ENCODE data around the gene CD247.

The CD247 gene

DNA sequence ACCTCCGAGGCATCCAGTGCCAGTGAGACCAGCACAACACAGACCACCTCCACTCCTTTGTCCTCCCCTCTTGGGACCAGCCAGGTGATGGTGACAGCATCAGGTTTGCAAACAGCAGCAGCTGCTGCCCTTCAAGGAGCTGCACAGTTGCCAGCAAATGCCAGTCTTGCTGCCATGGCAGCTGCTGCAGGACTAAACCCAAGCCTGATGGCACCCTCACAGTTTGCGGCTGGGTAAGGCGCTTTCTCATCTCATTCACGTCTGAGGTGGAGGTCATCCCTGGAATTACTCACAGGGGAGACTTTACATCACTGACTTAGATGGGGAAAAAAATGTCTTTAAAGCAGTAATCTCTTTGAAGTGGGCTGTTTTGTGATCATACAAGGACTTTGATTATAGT lies 106.3 kb downstream of the CD247 start:
- Histone ChIP-seq H3K36me3 (ENCODE audit: insufficient read depth, low read length) (peaks cover 46% of the 10 kb centered on the region), H3K9ac (ENCODE audit: low read length) (no peak overlapping the region), H3K9me3 (ENCODE audit: low read length) (no peaks in the 10 kb centered on the region), H3K27ac (ENCODE audit: low read depth, low read length) (no peak overlapping the region), H3K27me3 (ENCODE audit: control insufficient read depth in 1 of 2, insufficient read depth in 2 of 2, low read length in 2 of 2) (no peaks in the 10 kb centered on the region), H3K4me1 (ENCODE audit: insufficient read depth, low read length) (no peaks in the 10 kb centered on the region), H3K4me3 (ENCODE audit: low read depth in 1 of 2, low read length in 2 of 2) (no peak overlapping the region)

DNA sequence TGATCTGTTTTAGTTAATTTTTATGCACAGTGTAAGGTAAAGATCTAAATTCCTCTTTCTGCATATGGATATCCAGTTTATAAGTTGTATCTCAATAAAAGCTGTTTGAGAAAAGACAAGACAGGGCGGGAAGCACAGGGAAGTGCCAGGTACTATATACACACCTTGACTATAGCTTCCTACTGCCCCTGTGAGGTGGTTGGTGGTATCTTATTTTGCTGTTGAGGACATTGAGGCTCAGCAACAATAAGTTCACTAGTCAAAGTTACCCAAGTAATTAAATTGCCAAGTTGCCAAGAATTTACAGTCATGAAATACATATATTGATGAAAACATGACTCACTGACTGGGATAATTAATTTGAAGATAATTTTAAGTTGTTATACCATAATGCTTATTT lies 109.1 kb downstream of the CD247 start:
- no peak overlapping the region for H3K4me3 ChIP-seq (ENCODE audit: low read depth in 1 of 2, low read length in 2 of 2)
- no peaks in the 10 kb centered on the region for H3K9me3 ChIP-seq (ENCODE audit: low read length)
- peaks cover 26% of the 10 kb centered on the region for H3K36me3 ChIP-seq (ENCODE audit: insufficient read depth, low read length)
- H3K9ac ChIP-seq (ENCODE audit: low read length): no peak overlapping the region
- no peaks in the 10 kb centered on the region for H3K4me1 ChIP-seq (ENCODE audit: insufficient read depth, low read length)
- H3K27me3 ChIP-seq (ENCODE audit: control insufficient read depth in 1 of 2, insufficient read depth in 2 of 2, low read length in 2 of 2): no peaks in the 10 kb centered on the region
- H3K27ac ChIP-seq (ENCODE audit: low read depth, low read length): no peak overlapping the region

DNA sequence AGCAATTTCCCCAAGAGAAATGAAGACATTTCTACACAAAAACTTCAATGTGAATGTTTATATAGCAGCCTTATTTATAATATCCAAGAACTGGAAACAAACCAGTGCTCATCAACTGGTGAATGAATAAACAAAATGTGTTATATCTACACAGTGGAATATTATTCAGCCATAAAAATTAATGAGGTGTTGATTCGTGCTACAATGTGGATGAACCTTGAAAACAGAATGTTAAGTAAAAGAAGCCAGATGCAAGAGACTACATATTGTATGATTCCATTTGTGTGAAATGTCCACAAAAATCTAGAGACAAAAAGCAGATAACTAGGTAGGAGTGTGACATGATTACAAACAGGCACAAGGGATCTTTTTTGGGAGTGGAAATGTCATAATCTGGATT lies 110.0 kb downstream of the CD247 start:
- Histone ChIP-seq H3K4me1 (ENCODE audit: insufficient read depth, low read length) (no peaks in the 10 kb centered on the region), H3K9me3 (ENCODE audit: low read length) (no peaks in the 10 kb centered on the region), H3K27ac (ENCODE audit: low read depth, low read length) (no peak overlapping the region), H3K36me3 (ENCODE audit: insufficient read depth, low read length) (peaks cover 26% of the 10 kb centered on the region), H3K4me3 (ENCODE audit: low read depth in 1 of 2, low read length in 2 of 2) (no peak overlapping the region), H3K9ac (ENCODE audit: low read length) (no peak overlapping the region), H3K27me3 (ENCODE audit: control insufficient read depth in 1 of 2, insufficient read depth in 2 of 2, low read length in 2 of 2) (no peaks in the 10 kb centered on the region)

DNA sequence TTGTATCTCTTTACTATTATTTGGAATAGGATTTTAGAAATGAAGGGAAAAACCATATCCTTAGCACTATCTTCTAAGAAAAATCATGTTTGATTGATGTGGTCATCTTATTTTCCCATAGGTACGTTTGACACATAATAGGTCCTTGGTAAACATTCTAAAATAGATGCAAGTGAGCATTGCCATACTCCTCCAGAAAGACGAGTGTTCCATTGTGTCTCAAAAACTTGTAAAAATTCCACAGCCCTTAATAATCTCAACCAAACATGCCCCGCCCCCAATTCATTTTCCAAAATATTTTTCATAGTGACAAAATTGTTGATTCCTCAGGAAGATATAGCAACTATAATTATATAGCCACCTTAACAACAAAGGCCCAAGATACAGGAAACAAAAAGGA lies 113.4 kb downstream of the CD247 start:
- Histone ChIP-seq H3K27ac (ENCODE audit: low read depth, low read length) (no peak overlapping the region), H3K4me3 (ENCODE audit: low read depth in 1 of 2, low read length in 2 of 2) (no peak overlapping the region), H3K4me1 (ENCODE audit: insufficient read depth, low read length) (no peaks in the 10 kb centered on the region), H3K9me3 (ENCODE audit: low read length) (no peaks in the 10 kb centered on the region), H3K27me3 (ENCODE audit: control insufficient read depth in 1 of 2, insufficient read depth in 2 of 2, low read length in 2 of 2) (no peaks in the 10 kb centered on the region), H3K36me3 (ENCODE audit: insufficient read depth, low read length) (peaks cover 7% of the 10 kb centered on the region), H3K9ac (ENCODE audit: low read length) (no peak overlapping the region)

DNA sequence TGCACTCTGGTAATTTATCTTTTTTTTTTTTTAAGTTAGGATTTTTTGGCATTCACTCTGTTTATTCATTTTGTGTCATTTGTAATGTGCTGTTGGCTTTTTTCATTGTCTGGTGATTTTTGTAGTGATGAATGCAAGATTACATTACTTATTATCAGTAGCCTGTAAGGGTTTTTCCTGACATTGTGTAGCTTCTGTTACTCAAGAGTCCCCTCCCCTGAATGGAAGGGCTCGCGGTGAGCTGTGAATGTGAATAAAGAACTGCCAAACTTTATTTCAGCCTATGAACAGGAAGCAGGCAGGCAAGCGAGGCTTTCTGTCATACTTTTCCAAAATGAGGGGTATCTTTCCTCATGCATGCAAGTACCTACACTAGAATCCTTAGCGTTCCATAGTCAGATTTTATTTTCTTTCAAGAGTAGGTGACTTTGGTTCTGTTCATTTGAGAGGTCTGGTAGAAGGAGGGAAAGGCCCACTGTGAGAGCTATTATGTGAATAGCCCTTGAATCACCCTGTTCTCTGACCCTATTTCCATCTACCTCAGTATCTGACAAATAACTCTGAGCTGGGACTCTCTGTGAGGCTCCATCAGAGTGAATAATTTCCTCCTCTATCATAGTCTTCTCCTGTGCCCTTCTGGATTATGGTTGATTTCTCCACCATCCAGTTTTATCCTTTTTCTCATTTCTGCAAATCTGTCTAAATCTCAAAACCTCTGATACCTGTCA lies 114.0 kb downstream of the CD247 start:
- Histone ChIP-seq H3K9me3 (ENCODE audit: low read length) (no peaks in the 10 kb centered on the region), H3K9ac (ENCODE audit: low read length) (no peak overlapping the region), H3K36me3 (ENCODE audit: insufficient read depth, low read length) (peaks cover 7% of the 10 kb centered on the region), H3K27me3 (ENCODE audit: control insufficient read depth in 1 of 2, insufficient read depth in 2 of 2, low read length in 2 of 2) (no peaks in the 10 kb centered on the region), H3K4me3 (ENCODE audit: low read depth in 1 of 2, low read length in 2 of 2) (no peak overlapping the region), H3K4me1 (ENCODE audit: insufficient read depth, low read length) (no peaks in the 10 kb centered on the region), H3K27ac (ENCODE audit: low read depth, low read length) (no peak overlapping the region)

DNA sequence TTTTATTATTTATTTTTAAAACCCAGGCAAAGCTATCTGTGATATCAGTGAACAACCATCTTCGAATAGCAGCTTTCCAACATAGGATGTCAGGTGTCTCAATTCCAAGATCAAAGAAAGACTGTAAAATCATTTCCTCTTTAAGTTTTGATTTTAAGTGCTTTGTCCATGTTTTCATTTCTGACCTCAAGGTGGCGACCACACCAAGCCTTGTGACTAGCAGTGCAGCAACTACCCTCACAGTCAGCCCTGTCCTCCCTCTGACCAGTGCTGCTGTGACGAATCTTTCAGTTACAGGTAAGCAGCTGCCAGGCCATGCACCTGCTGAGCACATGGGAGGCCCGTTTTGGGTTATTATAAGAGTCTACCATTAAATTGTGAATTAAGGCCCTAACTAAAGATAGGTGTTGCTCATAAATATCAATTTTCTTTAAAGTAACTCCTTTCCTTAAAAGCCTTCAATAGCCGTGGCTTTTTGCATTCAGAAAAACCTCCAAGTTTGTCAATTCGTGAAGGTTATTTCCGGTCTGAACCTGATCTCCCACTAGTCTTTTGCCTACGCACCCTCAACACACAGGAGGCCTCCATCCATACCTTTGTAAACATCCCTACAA lies 117.0 kb downstream of the CD247 start:
- Histone ChIP-seq H3K4me1 (ENCODE audit: insufficient read depth, low read length) (no peaks in the 10 kb centered on the region), H3K27me3 (ENCODE audit: control insufficient read depth in 1 of 2, insufficient read depth in 2 of 2, low read length in 2 of 2) (no peaks in the 10 kb centered on the region), H3K9me3 (ENCODE audit: low read length) (no peaks in the 10 kb centered on the region), H3K27ac (ENCODE audit: low read depth, low read length) (no peak overlapping the region), H3K9ac (ENCODE audit: low read length) (no peak overlapping the region), H3K4me3 (ENCODE audit: low read depth in 1 of 2, low read length in 2 of 2) (no peak overlapping the region), H3K36me3 (ENCODE audit: insufficient read depth, low read length) (peaks cover 17% of the 10 kb centered on the region)

DNA sequence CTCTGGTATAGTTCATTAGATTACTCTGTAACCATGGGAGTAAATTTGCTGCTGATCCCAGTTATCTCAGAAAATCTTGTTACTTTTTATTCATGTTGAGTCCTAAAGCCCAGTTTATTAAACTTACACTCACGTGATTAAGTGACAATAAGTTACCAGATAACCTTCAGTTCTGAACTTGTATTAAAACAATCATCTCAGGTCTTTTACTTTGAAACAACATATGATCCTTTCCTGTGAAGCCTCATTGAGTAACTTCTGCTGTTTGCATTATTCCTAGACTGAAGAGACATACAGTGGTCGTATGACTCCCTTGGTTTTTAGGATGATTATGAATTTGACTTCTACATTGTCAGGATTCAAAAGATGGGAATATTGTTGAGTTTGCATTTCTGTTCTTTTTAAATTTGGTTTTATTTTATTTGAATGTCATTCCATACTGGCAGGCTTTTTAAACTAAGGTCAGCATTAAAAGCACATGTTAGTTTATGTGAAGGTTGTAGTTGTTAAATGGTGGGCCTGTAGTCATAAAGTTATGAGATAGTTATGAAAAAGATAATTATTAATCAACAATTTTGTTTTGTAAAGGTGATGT lies 117.9 kb downstream of the CD247 start:
- no peak overlapping the region for H3K4me3 ChIP-seq (ENCODE audit: low read depth in 1 of 2, low read length in 2 of 2)
- no peaks in the 10 kb centered on the region for H3K27me3 ChIP-seq (ENCODE audit: control insufficient read depth in 1 of 2, insufficient read depth in 2 of 2, low read length in 2 of 2)
- no peak overlapping the region for H3K27ac ChIP-seq (ENCODE audit: low read depth, low read length)
- H3K9ac ChIP-seq (ENCODE audit: low read length): no peak overlapping the region
- H3K9me3 ChIP-seq (ENCODE audit: low read length): no peaks in the 10 kb centered on the region
- no peaks in the 10 kb centered on the region for H3K4me1 ChIP-seq (ENCODE audit: insufficient read depth, low read length)
- H3K36me3 ChIP-seq (ENCODE audit: insufficient read depth, low read length): peaks cover 11% of the 10 kb centered on the region

DNA sequence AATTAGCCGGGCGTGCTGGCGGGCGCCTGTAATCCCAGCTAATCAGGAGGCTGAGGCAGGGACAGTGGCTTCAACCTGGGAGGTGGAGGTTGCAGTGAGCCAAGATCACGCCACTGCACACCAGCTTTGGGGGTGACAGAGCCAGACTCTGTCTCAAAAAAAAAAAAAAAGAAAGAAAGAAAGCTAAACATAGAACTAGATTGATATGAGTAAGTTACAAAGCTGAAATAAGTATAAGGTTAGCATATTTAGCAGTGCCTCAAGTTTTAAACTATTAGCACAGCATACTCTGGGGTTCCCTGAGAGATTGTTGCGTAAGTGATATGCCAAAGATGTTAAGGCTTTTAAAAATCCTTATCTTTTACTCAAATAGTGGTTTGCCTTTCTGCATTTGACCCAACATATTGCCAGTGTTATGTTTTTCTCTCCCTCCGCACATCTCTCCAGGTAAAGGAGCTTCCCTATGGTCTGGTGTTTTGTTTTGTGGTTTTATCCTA lies 126.1 kb downstream of the CD247 start:
- Histone ChIP-seq H3K27ac (ENCODE audit: low read depth, low read length) (no peak overlapping the region), H3K4me3 (ENCODE audit: low read depth in 1 of 2, low read length in 2 of 2) (no peak overlapping the region), H3K9me3 (ENCODE audit: low read length) (no peaks in the 10 kb centered on the region), H3K36me3 (ENCODE audit: insufficient read depth, low read length) (peaks cover 6% of the 10 kb centered on the region), H3K27me3 (ENCODE audit: control insufficient read depth in 1 of 2, insufficient read depth in 2 of 2, low read length in 2 of 2) (no peaks in the 10 kb centered on the region), H3K4me1 (ENCODE audit: insufficient read depth, low read length) (no peaks in the 10 kb centered on the region), H3K9ac (ENCODE audit: low read length) (no peak overlapping the region)

DNA sequence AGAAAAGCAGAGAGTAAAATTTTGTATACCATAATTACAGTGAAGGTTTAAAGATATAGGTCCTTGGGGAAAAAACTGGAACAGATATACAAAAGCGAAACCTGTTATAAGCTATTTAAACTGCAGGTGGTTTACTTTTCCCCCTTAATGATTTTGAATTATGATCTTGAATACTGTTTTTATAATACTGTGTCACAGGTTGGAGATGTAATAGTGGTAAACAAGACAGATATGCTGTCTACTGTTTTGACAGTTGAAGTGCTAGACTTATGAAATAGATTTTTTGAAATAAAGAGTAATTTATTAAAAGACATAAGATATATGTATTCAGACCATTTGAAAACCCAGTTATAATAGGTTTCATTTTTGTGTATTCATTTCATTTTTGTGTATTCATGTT lies 129.4 kb downstream of the CD247 start:
- H3K9me3 ChIP-seq (ENCODE audit: low read length): no peaks in the 10 kb centered on the region
- no peak overlapping the region for H3K9ac ChIP-seq (ENCODE audit: low read length)
- H3K27me3 ChIP-seq (ENCODE audit: control insufficient read depth in 1 of 2, insufficient read depth in 2 of 2, low read length in 2 of 2): no peaks in the 10 kb centered on the region
- no peak overlapping the region for H3K4me3 ChIP-seq (ENCODE audit: low read depth in 1 of 2, low read length in 2 of 2)
- H3K4me1 ChIP-seq (ENCODE audit: insufficient read depth, low read length): no peaks in the 10 kb centered on the region
- H3K27ac ChIP-seq (ENCODE audit: low read depth, low read length): no peak overlapping the region
- peaks cover 17% of the 10 kb centered on the region for H3K36me3 ChIP-seq (ENCODE audit: insufficient read depth, low read length)

DNA sequence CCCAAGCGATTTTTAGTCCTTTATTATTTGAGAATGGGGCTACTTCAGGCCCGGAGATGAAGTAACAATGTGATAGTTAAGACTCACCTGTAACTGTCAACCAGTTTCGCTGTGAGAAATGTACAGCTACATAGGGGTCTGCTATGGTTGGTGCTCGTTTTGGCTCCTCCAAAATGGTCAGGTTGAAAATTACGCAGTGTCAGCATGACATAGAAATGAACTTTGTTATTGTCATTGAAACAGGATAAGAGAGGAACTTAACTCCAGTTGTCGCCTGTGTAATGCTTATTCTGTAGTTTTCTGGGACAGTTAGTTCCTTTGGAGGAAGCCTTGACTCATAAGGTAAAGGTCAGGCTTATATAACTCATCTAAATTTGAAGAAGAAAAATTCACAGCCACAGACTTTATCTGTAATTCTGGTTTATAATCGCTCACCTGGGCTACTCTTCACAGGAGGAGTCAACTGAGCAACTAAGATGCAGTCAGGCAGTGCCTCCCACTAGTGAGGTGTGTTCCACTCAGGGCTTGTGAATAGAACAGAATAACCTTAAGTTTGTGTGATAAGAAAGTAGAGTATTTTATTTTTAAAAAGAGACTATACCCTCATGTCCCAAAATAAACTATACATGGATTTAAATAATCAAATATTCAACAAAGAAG lies 130.9 kb downstream of the CD247 start:
- Histone ChIP-seq H3K9ac (ENCODE audit: low read length) (no peak overlapping the region), H3K36me3 (ENCODE audit: insufficient read depth, low read length) (peaks cover 17% of the 10 kb centered on the region), H3K27me3 (ENCODE audit: control insufficient read depth in 1 of 2, insufficient read depth in 2 of 2, low read length in 2 of 2) (no peaks in the 10 kb centered on the region), H3K27ac (ENCODE audit: low read depth, low read length) (no peak overlapping the region), H3K4me1 (ENCODE audit: insufficient read depth, low read length) (no peaks in the 10 kb centered on the region), H3K4me3 (ENCODE audit: low read depth in 1 of 2, low read length in 2 of 2) (no peak overlapping the region), H3K9me3 (ENCODE audit: low read length) (no peaks in the 10 kb centered on the region)
